Measurements from ENCODE around the gene LARGE1. TPM values are rescaled to one million over a fixed set of nuclear protein-coding genes. Genes with fewer than 3 reads are reported as not detected.

LARGE1 gene
- total RNA-seq, 4 donors from 2014 or later = 24.9 to 51.0 (median 32.7) TPM

DNA sequence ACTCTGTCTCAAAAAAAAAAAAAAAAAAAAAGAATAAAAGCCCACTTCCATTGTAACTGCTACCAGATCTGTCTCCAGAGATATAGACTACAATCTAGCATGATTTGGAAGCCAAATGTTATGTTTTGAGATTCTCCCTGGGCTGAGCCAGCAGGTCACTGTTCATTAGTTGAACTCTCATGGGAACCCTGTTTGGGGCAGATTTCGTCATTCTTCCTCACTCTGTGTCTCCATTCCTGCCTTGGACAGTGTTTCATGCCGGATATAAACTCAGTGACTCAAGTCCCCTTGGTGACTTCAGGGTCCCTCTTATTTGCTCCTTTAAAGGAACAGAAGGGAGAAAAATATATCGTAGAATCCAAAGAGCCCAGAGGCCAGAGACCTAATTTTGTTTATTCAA is 378.1 kb downstream of the LARGE1 start:
- WGBS, 2 donors = 72 to 73% methylated on average over 3 of the region's 3 CpGs
- Histone ChIP-seq H3K4me3 (no peak overlapping the region), H3K27ac (no peak overlapping the region), H3K9me3 (no peaks in the 10 kb centered on the region), H3K4me1 (peaks cover 0 to 45% (median 13%) of the 10 kb centered on the region in 4 donors), H3K36me3 (no peaks in the 10 kb centered on the region), H3K27me3 (no peaks in the 10 kb centered on the region)
- DNase-seq (ENCODE audit: low spot score in 2 of 2) = no peak
- TF ChIP-seq EP300 (IDR thresholded peaks at IDR 0.05) (no peak), POLR2A (IDR thresholded peaks at IDR 0.05) (no peak)
- TF ChIP-seq, protein P1, sequence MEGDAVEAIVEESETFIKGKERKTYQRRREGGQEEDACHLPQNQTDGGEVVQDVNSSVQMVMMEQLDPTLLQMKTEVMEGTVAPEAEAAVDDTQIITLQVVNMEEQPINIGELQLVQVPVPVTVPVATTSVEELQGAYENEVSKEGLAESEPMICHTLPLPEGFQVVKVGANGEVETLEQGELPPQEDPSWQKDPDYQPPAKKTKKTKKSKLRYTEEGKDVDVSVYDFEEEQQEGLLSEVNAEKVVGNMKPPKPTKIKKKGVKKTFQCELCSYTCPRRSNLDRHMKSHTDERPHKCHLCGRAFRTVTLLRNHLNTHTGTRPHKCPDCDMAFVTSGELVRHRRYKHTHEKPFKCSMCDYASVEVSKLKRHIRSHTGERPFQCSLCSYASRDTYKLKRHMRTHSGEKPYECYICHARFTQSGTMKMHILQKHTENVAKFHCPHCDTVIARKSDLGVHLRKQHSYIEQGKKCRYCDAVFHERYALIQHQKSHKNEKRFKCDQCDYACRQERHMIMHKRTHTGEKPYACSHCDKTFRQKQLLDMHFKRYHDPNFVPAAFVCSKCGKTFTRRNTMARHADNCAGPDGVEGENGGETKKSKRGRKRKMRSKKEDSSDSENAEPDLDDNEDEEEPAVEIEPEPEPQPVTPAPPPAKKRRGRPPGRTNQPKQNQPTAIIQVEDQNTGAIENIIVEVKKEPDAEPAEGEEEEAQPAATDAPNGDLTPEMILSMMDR (IDR thresholded peaks at IDR 0.05) = no peak

DNA sequence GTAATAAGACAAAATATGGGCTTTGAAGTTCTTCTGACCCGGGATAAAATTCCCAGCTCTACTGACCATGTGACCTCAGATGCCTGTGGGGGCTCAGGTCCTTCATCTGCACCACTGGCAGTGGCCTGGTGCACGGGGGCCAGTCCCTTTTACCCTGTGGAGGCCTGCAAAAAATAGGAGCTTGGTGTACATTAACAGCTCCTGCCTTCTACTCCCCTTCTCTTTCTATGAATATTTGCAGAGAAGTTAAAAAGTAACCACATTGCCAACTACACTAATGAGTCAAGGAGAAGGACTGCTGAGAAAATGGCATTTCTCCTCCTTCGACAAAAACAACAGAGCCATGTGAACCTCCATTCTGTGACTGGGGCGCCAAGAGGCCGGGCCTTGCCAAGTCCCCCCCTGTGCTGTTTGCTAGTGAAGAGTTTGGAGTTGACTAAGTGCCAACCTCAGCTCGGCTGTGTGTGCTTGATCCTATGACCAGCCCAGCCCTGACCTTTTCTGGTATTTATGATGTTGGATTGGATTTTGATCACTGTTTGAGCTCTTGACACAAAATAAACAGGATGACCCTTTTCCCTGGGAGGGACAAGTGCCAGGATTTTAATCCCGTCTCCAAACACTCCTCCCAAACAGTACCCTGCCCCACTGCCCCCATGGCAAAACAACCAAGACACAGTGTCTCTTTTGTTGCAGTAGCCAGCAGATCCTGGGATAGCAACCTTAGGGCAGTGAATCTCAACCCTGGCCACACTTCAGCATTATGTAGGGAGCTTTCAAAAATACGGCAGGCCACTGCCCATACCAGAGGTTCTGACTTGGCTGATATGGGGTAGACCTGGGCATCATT is 380.1 kb downstream of the LARGE1 start:
- H3K4me1 ChIP-seq = peaks cover 0 to 55% (median 13%) of the 10 kb centered on the region in 4 donors
- 13% methylated on average over 8 of the region's 8 CpGs for WGBS, 2 donors
- TF ChIP-seq POLR2A (IDR thresholded peaks at IDR 0.05) (no peak), EP300 (IDR thresholded peaks at IDR 0.05) (peak in 1 of 2 donors; percentile 69)
- H3K27ac ChIP-seq = peak overlapping the region in 3 of 4 donors; percentile 31 to 69 (median 34)
- DNase-seq (ENCODE audit: low spot score in 2 of 2) = peak; percentile 59 to 62
- H3K27me3 ChIP-seq = no peaks in the 10 kb centered on the region
- no peaks in the 10 kb centered on the region for H3K36me3 ChIP-seq
- H3K9me3 ChIP-seq = no peaks in the 10 kb centered on the region
- H3K4me3 ChIP-seq = no peak overlapping the region

DNA sequence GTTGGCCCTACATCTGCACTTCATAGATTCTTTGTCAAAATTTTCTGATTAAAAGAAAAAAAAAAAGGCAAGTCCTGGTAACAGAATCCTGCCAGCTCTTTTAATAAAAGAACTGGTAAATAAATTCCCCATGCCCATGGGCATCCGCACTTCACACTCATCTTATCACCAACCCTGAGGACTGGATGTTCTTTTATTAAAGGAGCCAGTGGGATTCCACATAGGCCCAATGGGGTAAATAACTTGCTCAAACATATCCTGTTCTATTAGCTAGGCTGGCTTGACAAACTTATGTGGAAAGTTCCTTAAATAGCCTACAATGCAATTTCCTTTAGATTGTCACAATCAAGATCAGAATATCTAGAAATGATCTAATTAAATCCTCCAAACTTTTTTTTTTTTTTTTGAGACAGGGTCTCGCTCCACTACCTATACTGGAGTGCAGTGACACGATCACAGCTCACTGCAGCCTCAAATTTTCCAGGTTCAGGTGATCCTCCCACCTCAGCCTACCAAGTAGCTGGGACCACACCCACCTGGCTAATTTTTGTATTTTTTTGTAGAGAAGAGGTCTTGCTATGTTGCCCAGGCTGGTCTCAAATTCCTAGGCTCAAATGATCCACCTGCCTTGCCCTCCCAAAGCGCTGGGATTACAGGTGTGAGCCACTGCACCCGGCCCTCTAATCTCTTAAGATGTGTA is 380.9 kb downstream of the LARGE1 start:
- H3K27me3 ChIP-seq = no peaks in the 10 kb centered on the region
- no peaks in the 10 kb centered on the region for H3K9me3 ChIP-seq
- H3K36me3 ChIP-seq = no peaks in the 10 kb centered on the region
- TF ChIP-seq, protein P1 (IDR thresholded peaks at IDR 0.05) = no peak
- TF ChIP-seq POLR2A (IDR thresholded peaks at IDR 0.05) (no peak), EP300 (IDR thresholded peaks at IDR 0.05) (no peak)
- peaks cover 0 to 55% (median 13%) of the 10 kb centered on the region in 4 donors for H3K4me1 ChIP-seq
- WGBS, 2 donors = 91 to 92% methylated on average over 5 of the region's 5 CpGs
- no peak for DNase-seq (ENCODE audit: low spot score in 2 of 2)
- H3K4me3 ChIP-seq = no peak overlapping the region
- peak overlapping the region in 2 of 4 donors; percentile 31 to 34 for H3K27ac ChIP-seq

DNA sequence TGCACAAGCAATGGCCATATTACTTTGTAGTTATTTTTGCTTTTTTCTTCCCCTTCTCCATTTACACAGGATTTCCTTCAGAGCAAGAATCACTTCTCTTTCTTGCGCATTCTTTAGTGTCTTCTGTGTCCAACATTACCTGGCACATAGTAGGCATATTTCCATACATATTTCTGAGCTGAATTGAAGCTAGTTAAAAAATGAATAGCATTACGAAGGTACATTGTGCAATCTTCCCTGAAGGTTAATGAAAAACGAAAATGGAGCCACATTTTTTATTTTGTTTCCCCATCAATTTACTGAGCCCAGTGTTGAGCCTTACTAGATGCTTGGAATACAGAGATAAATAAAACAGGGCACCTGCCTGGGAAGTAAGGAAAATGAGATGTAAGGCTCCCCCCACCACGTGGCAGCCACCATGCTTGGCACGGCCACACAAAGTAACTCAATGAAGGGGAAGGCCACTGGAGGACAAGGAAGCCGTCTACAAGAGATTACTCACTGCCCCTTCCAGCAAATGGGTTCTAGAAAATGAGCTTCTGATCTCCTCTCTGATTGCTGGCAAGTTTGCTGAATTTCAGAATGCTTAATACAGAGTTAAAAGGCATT is 381.9 kb downstream of the LARGE1 start:
- Histone ChIP-seq H3K4me1 (peaks cover 0 to 55% (median 13%) of the 10 kb centered on the region in 4 donors), H3K4me3 (no peak overlapping the region), H3K27me3 (no peaks in the 10 kb centered on the region), H3K36me3 (no peaks in the 10 kb centered on the region), H3K9me3 (no peaks in the 10 kb centered on the region), H3K27ac (no peak overlapping the region)
- 77 to 78% methylated on average over 6 of the region's 6 CpGs for WGBS, 2 donors
- TF ChIP-seq, protein P1 (IDR thresholded peaks at IDR 0.05) = no peak
- no peak for DNase-seq (ENCODE audit: low spot score in 2 of 2)

DNA sequence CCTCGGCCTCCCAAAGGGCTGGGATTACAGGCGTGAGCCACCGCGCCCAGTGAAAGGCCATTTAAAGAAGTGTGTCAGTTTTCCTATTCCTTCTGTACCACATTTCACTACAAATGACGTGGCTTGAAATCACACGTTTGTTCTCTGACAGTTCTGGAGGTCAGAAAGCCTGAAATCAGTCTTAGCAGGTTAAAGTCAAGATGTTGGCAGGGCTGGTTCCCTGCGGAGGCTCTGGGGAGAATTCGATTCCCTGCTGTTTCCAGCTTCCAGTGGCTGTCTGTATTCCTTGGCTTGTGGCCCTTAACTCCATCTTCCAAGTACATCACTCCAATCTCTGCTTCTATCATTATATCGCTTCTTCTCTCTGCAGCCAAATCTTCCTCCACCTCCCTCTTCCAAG is 383.2 kb downstream of the LARGE1 start:
- peaks cover 0 to 43% (median 9%) of the 10 kb centered on the region in 4 donors for H3K4me1 ChIP-seq
- no peak overlapping the region for H3K4me3 ChIP-seq
- H3K27ac ChIP-seq = peak overlapping the region in 1 of 4 donors; percentile 37
- TF ChIP-seq, protein P1 (IDR thresholded peaks at IDR 0.05) = no peak
- no peak for TF ChIP-seq POLR2A (IDR thresholded peaks at IDR 0.05)
- no peak for TF ChIP-seq EP300 (IDR thresholded peaks at IDR 0.05)
- no peaks in the 10 kb centered on the region for H3K27me3 ChIP-seq
- H3K36me3 ChIP-seq = no peaks in the 10 kb centered on the region
- 75 to 81% methylated on average over 9 of the region's 9 CpGs for WGBS, 2 donors
- no peak for DNase-seq (ENCODE audit: low spot score in 2 of 2)
- no peaks in the 10 kb centered on the region for H3K9me3 ChIP-seq

All from tibial nerve (tissue), 4 donors.